ENCODE measurements around the gene P4HA2.

The P4HA2 gene

DNA sequence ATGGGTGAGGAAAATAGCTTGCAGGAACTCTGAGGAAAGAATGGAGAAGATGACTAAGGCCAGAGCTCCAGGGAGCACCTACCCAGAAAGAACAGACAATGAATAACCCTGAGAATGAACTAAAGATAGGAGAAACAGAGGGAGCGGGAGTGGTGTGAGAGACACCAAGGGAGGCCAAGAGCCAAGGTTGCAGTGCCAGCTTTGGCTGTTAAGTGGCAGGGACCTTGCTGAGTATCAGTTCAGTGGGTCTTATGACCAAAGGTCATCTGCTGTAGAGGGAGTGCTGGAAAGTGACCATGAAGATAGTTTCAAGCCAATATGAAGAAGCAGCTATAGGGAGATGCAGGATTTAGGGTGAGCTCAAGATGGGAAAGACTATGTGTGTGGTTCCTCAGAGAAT, 16.7 kb downstream of the P4HA2 start:
- H3K27ac Mint-ChIP-seq: no peak overlapping the region
- H3K36me3 Mint-ChIP-seq: no peaks in the 10 kb centered on the region
- H3K4me3 Mint-ChIP-seq: no peak overlapping the region
- H3K9me3 Mint-ChIP-seq (ENCODE audit: low read depth): no peaks in the 10 kb centered on the region
- H3K27me3 Mint-ChIP-seq: no peaks in the 10 kb centered on the region
- no peaks in the 10 kb centered on the region for H3K4me1 Mint-ChIP-seq (ENCODE audit: low read depth)

DNA sequence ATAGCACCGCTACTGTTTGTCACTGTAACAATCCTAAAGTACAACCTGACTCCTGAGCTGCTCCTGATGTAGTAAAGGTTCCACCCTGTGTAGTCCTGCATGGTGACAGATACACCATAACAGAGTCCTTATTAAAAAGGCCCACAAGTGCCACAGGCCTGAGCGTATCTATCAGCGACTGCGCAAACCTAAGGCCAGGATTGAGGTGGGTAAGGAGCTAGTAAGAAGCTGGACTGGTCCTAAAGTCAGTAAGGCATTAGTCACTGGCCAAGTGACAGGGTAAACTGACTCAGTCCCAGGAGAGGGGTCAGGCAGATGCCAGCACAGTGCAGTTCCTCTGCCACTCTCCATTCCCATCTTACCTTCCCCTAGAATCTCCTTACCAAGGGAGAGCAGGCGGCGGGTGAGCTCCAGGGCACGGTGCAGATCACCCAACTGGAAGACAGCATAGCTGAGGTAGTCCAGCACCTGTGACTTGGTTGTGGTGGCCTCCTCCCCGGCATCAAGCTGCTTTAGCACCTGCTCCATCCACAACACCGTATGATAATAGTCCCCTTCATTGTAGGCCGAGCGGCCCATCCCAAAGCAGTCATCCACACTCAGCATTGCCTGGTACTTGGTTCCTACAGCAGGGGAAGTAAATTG, 17.6 kb downstream of the P4HA2 start:
- Mint-ChIP-seq H3K4me1 (ENCODE audit: low read depth) (no peaks in the 10 kb centered on the region), H3K36me3 (no peaks in the 10 kb centered on the region), H3K27me3 (no peaks in the 10 kb centered on the region), H3K27ac (no peak overlapping the region), H3K9me3 (ENCODE audit: low read depth) (no peaks in the 10 kb centered on the region), H3K4me3 (no peak overlapping the region)

DNA sequence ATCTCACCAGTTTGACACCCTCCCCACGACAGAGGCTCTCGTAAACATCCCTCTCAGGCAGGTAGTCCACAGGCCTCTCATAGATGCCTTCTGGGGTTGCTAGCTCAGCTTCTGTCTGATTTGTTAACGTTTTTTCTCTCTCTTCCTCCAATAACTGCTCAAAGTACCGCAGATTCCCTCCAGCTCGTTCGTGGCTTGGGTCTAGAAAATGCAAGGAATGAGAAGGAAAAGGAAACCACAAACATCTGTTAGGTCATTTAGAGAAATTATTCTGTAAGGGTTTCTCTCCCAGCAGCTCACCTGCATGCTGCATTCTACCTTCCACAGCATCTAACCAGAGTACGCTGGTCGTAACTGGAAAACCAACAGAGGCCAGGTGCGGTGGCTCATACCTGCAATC, 18.5 kb downstream of the P4HA2 start:
- no peaks in the 10 kb centered on the region for H3K4me1 Mint-ChIP-seq (ENCODE audit: low read depth)
- no peaks in the 10 kb centered on the region for H3K9me3 Mint-ChIP-seq (ENCODE audit: low read depth)

DNA sequence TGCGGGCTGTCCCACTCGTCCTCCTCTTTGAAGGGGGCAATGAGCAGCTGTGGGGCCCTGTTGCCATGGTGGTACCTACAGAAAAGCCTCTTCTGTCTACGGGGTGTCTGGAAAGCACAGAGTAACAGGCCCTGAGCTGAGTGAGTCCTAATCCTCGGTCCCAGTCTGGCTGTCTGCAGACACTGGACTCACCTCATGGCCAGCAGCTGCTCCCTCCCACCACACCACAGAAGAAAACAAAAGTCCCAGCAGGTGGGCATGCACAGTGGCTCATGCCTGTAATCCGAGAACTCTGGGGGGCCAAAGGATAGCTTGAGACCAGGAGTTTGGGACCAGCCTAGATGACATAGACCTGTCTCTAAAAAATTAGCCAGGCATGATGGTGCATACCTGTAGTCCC, 19.9 kb downstream of the P4HA2 start:
- no peak overlapping the region for H3K4me3 Mint-ChIP-seq
- no peaks in the 10 kb centered on the region for H3K36me3 Mint-ChIP-seq
- no peak overlapping the region for H3K27ac Mint-ChIP-seq

More for the DNA sequence above, 18.5 kb downstream of the P4HA2 start:
- peaks cover 2% of the 10 kb centered on the region for H3K27me3 Mint-ChIP-seq
- H3K36me3 Mint-ChIP-seq: no peaks in the 10 kb centered on the region
- no peak overlapping the region for H3K27ac Mint-ChIP-seq
- no peak overlapping the region for H3K4me3 Mint-ChIP-seq

DNA sequence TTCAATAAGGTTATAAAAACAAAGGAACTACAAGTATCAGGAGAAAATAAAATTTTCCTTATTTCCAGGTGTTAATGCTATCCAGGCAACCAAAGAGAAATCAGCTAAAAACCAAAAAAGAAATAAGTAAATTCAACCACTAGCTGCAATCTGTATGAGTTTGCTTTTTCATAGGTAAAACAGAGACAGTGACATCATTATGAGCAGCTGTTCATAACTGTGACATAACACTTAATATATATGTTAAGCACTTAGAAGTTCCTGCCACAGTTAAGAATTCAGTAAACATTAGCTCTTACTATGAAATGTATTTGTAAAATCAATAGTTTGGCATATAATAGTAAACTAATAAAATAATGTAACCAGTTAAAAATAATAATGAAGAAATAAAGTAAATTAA, 20.9 kb downstream of the P4HA2 start:
- Mint-ChIP-seq H3K27ac (no peak overlapping the region), H3K4me1 (ENCODE audit: low read depth) (no peaks in the 10 kb centered on the region), H3K36me3 (no peaks in the 10 kb centered on the region), H3K27me3 (peaks cover 2% of the 10 kb centered on the region), H3K4me3 (no peak overlapping the region), H3K9me3 (ENCODE audit: low read depth) (no peaks in the 10 kb centered on the region)

More for the DNA sequence above, 19.9 kb downstream of the P4HA2 start:
- no peaks in the 10 kb centered on the region for H3K4me1 Mint-ChIP-seq (ENCODE audit: low read depth)
- H3K27me3 Mint-ChIP-seq: peaks cover 2% of the 10 kb centered on the region
- H3K9me3 Mint-ChIP-seq (ENCODE audit: low read depth): no peaks in the 10 kb centered on the region

DNA sequence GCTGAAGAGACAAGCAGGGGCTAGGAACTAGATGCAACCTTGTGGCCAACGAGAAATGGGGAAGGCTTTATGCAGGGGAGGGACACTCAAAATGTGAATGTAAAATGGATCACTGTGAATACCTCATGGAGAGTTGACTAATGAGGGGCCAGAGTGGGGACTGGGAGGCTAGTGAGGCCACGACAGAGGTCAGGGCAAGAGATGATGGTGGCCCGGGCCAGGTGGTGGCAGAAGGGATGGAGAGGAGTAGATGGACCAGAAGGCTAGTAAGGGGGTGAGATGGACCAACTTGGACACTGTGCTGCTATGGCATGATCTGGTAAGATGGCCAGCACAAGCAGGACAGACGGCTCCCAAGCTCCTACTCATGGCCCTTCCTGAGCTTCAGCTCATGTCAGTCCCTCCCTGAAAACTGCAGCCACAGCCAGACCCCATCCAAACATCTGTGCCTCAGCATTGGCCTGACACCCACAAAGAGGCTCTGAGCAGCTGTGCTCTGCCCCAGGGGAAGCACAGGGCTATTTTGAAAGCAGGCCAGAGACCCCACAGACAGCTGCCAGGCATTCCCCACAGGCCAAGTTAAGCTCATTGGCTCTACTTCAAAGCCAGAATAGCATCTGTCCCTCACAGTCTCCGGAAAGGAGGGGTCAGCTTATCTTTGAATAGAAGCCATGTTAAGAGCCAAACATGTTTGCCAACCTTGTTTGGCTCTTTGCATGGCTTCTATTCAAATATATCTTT, 22.1 kb downstream of the P4HA2 start:
- no peaks in the 10 kb centered on the region for H3K4me1 Mint-ChIP-seq (ENCODE audit: low read depth)
- H3K36me3 Mint-ChIP-seq: no peaks in the 10 kb centered on the region
- no peaks in the 10 kb centered on the region for H3K9me3 Mint-ChIP-seq (ENCODE audit: low read depth)
- peaks cover 2% of the 10 kb centered on the region for H3K27me3 Mint-ChIP-seq
- no peak overlapping the region for H3K4me3 Mint-ChIP-seq
- no peak overlapping the region for H3K27ac Mint-ChIP-seq

DNA sequence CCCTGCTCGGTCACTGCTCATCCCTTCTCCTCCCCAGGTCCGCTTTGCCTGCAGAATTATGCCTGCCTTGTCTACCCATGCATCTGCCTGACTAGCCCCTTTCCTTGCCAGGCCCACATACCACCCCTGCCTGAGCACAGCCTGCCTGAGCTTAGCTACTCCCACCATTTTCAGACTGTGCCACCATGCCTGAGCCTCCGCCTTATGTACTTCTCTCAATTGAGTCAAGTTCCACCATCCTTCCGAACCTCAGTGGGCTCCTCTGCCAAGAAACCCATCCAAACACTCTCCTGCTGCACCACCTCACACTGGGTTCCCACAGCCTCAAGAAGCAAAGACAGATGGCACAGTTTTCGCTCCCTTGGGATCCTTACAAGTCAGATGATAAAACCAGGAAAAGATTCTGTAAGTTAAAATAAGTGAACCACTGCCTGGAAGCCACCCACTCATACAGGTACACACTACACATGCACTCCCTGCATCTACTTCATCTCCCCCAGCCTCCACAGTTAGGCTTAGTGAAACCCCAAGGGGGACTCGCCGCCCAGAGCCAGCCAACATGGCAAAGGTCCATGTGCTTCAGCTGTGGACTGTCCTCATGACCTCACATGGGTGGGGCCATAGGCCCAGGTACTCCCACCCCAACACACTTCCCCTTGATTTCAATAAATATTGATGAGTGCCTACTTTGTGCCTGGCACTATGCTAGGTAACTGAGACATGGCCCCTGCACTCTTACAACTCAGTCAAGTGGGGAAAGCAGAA, 23.1 kb downstream of the P4HA2 start:
- H3K4me3 Mint-ChIP-seq: no peak overlapping the region
- no peaks in the 10 kb centered on the region for H3K36me3 Mint-ChIP-seq
- H3K4me1 Mint-ChIP-seq (ENCODE audit: low read depth): no peaks in the 10 kb centered on the region
- no peak overlapping the region for H3K27ac Mint-ChIP-seq
- peaks cover 2% of the 10 kb centered on the region for H3K27me3 Mint-ChIP-seq
- no peaks in the 10 kb centered on the region for H3K9me3 Mint-ChIP-seq (ENCODE audit: low read depth)

DNA sequence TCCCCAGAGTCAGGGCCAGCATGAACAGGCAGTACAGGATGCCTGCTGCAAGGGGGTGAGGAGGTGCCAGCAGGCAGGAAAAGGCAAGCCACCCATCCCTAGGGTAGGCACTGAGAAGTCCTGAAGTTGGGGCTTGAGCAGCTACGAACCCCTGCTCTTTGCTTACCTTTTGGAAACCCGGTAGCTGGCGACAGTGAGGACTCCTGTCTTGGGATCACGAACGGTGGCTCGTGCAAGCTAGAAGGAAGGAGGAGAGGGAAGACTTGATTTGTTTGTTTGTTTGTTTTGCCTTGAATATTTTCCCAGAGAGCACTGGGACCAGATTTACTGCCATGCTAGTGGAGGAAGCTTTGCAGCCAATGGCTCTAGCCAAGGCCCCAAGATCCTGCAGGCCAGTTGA, 23.7 kb downstream of the P4HA2 start:
- no peaks in the 10 kb centered on the region for H3K9me3 Mint-ChIP-seq (ENCODE audit: low read depth)
- H3K36me3 Mint-ChIP-seq: no peaks in the 10 kb centered on the region
- peaks cover 2% of the 10 kb centered on the region for H3K27me3 Mint-ChIP-seq
- H3K4me1 Mint-ChIP-seq (ENCODE audit: low read depth): no peaks in the 10 kb centered on the region
- no peak overlapping the region for H3K4me3 Mint-ChIP-seq
- no peak overlapping the region for H3K27ac Mint-ChIP-seq

DNA sequence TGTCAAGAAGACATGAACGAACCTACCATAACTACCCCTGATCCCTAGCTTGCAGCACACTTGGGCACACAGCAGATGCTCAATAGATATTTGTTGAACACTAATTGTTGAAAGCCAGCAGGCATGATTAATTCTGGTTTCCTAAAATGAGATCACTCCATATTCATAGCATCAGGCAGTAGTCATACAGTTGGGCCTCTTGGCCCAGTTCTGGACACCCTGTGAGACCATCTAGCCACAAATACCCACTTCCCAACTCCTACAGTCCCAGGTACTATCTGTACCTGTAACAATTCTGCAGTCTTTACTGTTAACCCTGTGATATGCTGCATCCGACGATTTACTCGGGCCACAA, 24.2 kb downstream of the P4HA2 start:
- no peak overlapping the region for H3K4me3 Mint-ChIP-seq
- H3K36me3 Mint-ChIP-seq: no peaks in the 10 kb centered on the region
- H3K9me3 Mint-ChIP-seq (ENCODE audit: low read depth): no peaks in the 10 kb centered on the region
- peaks cover 2% of the 10 kb centered on the region for H3K27me3 Mint-ChIP-seq
- no peaks in the 10 kb centered on the region for H3K4me1 Mint-ChIP-seq (ENCODE audit: low read depth)
- H3K27ac Mint-ChIP-seq: no peak overlapping the region

DNA sequence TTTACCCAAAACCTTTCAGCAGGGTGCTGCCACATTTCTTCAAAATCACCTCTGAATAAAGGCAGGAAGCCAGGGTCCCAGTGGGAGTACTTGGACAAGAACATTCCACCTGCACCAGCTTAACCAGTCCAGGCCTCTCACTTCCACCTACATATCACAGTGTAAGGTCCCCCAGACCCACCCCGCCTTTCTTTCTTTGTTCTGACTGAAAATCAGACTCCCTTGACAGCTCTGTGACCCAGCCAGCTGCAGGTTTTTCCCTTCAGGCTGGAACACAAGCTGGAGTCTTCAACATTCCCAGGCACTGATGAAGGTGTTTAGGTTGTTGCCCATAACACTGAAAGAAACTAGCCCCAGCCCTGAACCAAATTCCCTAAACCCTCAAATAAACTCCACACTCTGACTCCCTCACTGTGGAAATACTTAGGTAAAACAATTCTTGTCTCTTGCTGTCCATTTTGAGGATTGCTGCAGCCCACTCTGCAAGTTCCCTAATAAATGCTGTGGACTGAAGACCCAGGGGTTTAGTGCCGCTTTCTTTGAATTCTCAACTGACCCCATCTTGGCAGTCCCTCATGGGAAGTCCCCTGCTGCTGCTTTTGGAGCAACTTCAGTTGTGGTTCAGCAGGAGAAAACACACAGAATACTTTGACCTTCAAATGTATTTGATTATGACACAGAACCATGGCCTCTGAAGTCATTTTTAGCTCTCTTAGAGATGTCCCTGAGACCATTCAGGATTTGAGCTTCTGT, 24.8 kb downstream of the P4HA2 start:
- H3K9me3 Mint-ChIP-seq (ENCODE audit: low read depth): no peaks in the 10 kb centered on the region
- no peaks in the 10 kb centered on the region for H3K4me1 Mint-ChIP-seq (ENCODE audit: low read depth)
- no peak overlapping the region for H3K27ac Mint-ChIP-seq
- no peak overlapping the region for H3K4me3 Mint-ChIP-seq
- no peaks in the 10 kb centered on the region for H3K36me3 Mint-ChIP-seq
- H3K27me3 Mint-ChIP-seq: peaks cover 2% of the 10 kb centered on the region

DNA sequence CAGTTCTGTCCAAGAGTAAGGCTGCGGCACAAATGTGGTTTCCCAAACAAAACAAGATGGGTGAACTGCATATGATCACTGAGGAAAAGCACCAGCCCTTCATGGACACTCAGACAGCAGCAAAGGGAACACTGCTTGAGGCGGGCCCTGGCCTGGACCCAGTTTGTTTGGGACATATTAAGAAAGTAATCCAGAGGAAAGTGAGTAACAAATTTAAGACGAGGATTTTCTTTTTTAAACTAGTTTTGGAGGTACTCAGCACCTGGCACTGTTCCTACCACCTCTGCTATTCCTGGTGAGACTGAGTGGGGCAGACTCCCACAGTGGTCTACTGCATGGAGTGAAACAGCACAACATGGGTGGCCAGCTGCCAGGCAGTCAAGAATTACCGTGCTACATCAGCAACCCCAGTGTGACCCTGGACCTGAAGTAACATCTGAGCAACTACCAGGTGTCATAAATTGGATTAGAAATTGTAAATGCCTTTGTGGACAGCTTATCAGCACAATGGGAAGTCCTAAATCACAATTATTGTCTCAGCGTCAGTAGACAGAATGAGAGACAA, 28.5 kb downstream of the P4HA2 start:
- no peaks in the 10 kb centered on the region for H3K9me3 Mint-ChIP-seq (ENCODE audit: low read depth)
- H3K27me3 Mint-ChIP-seq: no peaks in the 10 kb centered on the region
- no peak overlapping the region for H3K27ac Mint-ChIP-seq
- H3K4me1 Mint-ChIP-seq (ENCODE audit: low read depth): no peaks in the 10 kb centered on the region
- H3K4me3 Mint-ChIP-seq: no peak overlapping the region
- H3K36me3 Mint-ChIP-seq: no peaks in the 10 kb centered on the region

DNA sequence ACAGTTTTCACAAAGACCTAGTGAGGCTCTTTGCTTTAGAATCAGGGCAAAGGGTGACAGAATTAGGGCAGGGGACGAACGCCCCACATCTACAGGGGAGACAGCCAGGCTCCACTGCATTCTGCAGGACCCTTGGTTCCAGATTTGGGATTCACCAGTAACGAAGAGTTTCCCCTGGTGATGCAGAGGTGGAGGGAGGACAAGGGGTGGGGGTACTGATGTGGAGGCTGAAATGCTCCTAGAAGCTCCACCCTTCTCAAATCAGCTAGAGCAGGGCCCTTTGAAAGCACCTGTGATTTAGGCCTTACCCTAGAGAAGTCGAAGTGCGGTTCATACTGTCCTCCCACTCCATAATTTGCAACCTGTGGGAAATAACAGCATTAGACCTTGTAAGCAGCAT, 29.1 kb downstream of the P4HA2 start:
- Mint-ChIP-seq H3K4me3 (no peak overlapping the region), H3K27ac (no peak overlapping the region), H3K4me1 (ENCODE audit: low read depth) (no peaks in the 10 kb centered on the region), H3K36me3 (no peaks in the 10 kb centered on the region), H3K27me3 (no peaks in the 10 kb centered on the region), H3K9me3 (ENCODE audit: low read depth) (no peaks in the 10 kb centered on the region)

DNA sequence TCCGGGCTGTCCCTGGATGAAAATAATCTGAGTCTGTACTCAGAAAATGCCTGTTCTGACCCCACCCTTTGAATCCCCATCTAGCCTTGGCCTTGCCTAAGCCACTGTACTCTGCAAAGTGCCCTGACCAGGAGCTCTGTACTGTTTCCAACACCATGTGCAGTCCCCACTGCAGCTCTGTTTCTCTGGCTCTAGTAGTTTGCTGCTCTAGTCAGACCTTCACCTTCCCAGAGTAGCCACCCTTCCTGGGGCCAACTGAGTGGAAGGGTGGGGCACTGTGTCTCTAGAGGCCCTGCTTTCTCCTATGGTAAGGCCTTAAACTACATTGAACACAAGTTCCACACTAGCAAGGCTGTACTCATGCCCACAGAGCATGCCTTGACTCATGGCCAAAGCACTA, 31.9 kb downstream of the P4HA2 start:
- Mint-ChIP-seq H3K4me1 (ENCODE audit: low read depth) (no peaks in the 10 kb centered on the region), H3K36me3 (no peaks in the 10 kb centered on the region), H3K27me3 (no peaks in the 10 kb centered on the region), H3K9me3 (ENCODE audit: low read depth) (no peaks in the 10 kb centered on the region), H3K4me3 (no peak overlapping the region), H3K27ac (no peak overlapping the region)

DNA sequence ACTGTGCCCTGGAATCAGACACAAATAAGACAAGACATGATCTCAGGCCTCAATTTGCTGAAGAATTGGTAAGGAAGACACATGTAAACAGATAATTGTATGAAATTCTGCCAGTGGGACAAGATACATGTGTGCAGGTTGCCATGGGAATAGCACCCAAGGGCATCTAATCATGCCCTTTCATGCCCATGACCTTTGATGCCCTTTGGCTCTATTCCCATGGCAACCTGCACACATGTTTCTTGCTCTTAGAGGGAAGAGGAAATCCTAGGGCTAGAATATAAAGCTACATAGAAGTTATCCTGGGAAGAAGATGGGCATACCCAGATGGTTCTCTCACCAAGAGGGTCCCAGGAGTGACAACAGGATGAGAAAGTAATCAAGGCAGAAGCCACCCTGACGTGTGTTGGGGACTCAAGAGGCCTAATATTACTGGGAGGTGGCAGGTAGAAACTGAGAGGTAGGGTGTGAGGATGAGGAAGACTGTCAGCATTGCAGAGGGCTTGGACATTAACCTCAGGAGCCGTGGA, 34.4 kb downstream of the P4HA2 start:
- Mint-ChIP-seq H3K36me3 (no peaks in the 10 kb centered on the region), H3K4me3 (no peak overlapping the region)

More for the DNA sequence above, 34.4 kb downstream of the P4HA2 start:
- Mint-ChIP-seq H3K27me3 (peaks cover 2% of the 10 kb centered on the region), H3K9me3 (ENCODE audit: low read depth) (no peaks in the 10 kb centered on the region), H3K4me1 (ENCODE audit: low read depth) (peaks cover 5% of the 10 kb centered on the region), H3K27ac (no peak overlapping the region)

Data from activated naive CD8-positive, alpha-beta T cell (primary cell).